HG03575 (cell line): Measurements from ENCODE around the gene OPN3.

Experiments used
- ATAC-seq: cut with Tn5 transposase; IDR thresholded peaks from one replicate; pipeline ENCODE4 v1.9.1; 2021; ENCODE audit not compliant: unreplicated experiment, insufficient number of reproducible peaks, low FRiP score; ENCODE audit errors: extremely low read depth

The OPN3 gene

DNA sequence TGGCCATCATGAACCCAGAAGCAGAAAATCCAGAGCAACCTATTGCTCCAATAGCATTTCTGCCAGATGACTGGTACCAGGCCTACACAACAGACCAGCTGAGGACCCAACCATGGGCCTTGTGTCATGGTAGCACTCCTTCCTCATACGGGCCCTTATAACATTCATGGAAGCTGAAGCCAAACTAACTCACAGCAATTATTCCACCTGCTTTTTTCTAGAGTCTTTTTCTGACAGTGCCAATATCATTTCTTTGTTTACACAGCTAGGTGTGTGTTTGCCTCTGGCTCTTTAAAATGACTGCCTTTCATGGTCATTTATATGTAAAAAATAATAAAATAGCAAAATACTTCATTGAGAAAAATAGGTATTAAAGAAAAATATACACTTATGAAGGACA lies 8.0 kb upstream of the OPN3 start:
- ATAC-seq: no peak

DNA sequence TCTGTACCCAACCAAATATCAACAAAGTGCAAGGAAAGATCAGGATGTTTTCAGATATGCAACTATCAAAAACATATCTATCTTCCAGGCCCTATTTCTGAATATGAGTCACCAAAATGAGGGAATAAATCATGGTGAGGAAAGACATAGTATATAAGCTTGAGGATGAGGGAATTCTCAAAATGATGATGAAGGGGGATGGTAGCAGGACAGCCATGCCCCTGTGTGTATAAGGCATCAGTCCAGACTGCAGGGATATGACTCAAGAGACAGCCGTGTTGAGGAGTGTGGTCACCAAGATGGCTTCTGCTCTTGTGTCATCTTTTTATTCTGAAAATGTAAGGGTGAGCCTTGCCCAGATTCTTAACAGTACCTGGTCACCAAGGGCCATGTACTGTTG lies 7.5 kb upstream of the OPN3 start:
- no peak for ATAC-seq

DNA sequence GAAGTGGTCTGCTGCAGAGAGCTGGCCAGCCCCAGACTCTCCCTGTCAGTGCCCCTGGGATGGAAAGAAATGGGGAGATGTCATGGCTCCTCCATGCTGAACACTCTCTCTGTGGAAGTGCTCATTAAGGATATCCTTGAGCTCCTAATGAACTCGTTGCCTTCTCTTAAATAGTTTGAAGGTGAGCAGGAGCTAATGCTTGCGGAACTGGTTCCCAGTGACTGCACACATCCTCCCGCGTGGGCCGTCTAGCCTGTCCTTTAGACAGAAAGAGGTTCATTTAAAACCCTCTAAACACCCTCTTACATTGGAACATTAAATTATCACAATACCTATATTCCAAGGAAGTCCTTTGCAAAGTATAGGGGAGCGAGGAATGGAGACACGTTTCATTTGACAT lies 6.0 kb upstream of the OPN3 start:
- no peak for ATAC-seq

DNA sequence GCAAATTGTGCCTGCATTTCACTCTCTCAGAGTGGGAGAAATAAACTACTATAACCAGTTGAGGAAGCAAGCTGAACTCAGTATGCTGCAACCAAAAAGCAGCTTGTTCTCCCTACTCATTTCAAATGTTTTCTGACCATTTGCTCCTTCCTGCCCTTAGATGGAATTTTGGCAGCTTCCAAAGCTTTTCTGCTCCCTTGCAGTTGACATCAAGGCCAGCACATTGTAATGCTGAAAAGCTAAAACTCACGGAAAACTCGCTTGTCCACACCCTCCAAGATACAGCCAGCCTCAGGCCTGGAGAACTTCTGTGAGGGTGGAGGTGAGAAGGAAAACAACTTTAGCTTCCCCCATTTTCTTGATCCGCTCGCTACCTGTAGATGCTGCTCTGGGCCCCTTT lies 5.0 kb upstream of the OPN3 start:
- no peak for ATAC-seq

DNA sequence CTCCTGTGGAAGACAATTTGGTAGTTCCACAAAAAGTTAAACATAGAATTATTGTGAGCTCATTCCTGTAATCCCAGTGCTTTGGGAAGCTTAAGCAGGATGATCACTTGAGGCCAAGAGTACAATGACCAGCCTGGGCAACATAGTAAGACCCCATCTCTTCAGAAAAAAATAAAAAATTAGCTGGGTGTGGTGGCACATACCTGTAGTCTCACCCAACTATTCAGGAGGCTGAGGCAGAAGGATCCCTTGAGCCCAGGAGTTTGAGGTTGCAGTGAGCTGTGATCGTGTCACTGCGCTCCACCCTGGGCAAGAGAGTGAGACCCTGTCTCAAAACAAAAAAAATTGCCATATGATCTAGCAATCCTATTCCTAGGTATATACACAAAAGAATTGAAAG lies 4.1 kb upstream of the OPN3 start:
- no peak for ATAC-seq

DNA sequence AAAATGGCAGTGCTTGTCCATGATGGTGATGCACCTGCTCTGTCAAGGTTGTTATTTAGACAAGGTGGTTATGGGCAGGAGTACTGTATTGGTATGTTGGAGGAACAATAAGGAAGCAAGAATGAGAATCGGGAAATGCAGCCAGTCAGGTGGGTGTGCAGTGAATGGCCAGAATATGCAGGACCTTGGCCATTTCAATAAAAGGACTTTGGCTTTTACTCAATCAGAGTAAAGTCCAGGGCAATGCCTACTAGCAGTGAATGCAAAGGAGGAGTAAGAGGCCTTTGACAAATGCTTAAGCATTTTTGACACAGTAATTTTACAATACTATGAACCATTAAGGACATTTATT lies 2.4 kb upstream of the OPN3 start:
- ATAC-seq: no peak

DNA sequence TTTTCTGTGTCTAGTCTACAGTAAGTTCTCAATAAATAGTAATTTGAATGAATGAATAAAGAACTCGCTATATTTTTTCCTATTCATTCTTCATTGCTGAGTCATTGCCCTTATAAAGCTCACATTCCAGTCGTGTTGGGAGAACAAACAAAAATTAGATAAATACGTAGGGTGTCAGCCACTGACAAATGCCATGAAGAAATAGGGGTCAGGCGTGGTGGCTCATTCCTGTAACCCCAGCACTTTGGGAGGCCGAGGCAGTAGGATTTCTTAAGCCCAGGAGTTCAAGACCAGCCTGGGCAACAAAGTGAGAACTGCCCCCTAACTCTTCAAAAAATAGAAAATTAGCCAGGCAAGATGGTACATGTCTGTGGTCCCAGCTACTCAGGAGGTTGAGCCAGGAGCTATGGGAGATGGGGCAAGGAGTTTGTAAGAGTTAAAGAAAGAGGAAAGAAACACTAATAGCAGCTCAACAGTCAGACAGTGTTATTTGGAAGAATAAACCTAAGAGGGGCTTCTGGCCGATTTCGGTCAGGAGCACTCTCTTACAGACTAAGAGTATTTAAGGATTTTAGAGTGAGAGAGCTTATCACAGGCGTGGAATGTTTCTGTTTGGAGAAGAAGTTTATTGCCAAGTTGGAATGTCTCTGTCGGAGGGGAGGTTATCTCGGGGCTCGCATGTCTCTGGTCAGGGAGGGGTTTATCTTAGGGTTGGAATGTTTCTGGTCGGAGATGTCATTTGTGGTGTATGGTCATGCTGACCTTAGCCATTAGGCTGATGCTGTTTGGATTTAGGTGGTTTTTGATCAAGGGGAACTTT lies 1.8 kb upstream of the OPN3 start:
- no peak for ATAC-seq

DNA sequence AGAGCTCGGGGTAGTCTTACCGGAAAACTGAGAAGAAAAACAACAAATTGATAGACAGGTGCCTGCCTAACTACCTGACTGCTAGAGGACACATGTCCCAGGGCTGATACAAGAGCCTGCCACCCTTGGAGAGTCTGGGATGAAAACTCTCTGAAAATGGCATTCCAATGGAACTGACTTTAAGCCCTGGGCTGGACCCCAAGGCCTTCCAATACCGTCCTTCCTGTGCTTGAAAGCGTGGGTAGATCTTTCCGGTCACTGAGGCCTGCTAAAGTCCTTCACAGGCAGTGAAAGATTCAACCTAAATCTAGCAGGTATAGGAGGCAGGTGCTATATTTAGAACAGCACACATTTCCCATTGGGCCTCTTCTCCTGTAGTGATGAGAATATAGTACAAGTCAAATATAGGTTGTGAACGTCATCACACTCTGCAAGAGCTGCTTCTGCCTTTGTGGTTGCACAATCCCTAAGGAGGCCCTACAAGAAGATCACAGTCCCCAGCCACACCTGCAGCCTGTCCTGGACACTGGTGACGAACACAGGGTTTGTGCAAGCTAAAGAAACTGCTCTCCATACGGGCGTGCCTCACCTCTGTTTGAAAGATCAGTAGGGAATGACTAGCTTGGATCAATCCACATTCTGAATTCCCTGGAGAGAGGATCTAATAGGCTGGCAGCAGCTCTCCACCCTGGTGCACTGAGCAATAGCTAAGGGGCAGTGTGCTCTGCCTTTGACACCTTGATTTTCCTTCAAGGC lies 876 bp upstream of the OPN3 start:
- no peak for ATAC-seq

DNA sequence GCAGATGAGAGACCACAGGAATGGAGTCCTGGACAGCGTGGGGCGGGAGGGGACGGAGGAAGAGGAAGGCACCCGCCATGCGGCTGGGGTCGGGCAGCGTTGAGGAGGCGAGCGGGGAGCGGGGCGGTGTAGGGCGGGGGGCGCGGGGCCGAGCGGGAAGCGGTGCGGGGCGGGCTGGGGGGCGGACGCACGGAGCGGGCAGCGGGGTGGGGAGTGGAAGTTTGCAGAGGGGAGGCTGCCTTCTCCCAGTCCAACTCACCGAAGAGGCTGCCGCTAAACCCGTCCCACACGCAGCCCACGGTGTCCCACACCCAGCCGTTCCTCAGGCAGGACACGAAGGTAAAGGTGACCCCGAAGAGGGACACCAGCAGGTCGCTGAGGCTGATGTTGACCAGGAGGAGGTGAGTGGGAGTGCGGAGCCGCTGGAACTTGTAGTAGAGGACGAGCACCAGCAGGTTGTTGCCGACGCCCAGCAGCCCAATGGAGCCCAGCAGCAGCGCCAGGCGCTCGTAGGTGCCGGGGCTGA lies 483 bp downstream of the OPN3 start:
- peak; percentile 18 for ATAC-seq

DNA sequence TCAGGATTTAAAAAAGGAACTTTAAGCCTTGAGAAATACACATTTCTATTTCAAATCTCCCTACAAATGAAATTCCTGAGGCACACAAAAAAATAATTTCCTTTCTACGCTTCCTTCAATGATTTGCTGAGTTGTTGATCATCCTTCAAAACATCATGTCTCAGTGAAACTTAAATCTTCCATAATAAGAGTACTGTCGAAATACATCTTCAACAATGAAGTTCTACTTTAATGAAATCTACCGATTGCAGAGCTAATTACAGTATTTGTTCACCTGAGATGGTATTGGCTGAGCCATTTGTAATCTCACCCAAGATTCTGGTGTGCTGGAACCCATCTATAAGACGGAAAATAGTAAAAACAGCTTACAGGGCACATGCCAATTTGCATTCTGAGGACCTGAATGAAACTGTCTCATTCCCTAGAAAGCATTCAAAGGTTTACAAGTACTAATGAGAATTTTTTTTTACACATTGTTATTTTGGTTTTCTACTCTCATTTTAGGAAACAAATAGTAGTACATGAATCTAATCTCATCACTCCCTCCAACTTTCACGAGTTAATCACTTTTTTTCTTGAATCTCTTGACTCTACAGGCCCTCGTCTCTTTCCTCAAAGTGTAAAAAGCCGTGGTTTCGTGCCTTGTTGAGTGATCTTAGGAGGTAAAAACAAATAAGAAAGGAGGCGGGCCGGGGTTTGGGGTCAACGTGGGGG lies 1.1 kb downstream of the OPN3 start:
- ATAC-seq: no peak

DNA sequence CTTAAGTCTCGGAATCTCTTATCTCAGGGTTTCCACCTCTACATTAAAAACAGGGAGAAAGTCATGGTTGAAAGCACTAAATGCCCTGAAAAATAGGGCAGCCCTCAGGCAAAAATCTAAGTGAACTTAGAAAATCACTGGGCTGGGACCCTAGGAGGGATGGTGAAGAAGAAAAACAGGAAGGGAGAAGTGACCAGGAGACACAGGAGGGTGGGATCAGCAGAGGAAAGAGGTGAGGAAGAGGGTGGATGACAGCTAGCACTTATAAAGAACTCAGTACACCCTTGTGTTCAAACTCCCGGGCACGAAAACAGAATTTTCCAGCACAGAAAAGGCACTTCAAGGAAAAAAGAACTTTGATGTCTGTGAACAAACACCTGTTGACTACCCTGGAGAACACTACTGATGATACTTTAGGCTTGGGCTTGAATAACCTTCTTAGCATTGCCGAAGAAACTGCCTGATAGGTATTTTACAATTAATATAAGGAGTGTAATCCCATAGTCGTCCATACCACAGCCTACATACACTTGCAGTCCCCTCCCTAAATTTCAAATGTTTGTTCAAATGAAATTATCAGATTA lies 2.0 kb downstream of the OPN3 start:
- no peak for ATAC-seq

DNA sequence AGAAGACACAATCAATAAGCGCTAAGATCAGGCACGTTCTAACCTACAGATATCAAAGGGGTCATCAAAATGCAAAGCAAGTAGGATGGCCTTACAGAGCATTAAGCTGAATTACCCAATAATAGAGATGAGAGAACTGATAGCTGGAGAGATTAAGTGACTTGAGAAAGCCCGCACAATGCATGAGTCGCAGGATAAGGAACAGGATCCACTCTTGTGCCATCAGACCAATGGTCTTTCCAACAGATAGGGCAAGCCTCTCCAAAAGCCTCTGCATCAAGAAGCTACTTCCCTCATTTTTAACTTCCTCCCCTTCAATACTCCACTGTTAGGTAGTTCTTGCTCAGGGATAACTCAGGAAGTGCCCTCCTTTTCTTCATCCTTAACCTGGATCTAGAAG lies 2.6 kb downstream of the OPN3 start:
- no peak for ATAC-seq

DNA sequence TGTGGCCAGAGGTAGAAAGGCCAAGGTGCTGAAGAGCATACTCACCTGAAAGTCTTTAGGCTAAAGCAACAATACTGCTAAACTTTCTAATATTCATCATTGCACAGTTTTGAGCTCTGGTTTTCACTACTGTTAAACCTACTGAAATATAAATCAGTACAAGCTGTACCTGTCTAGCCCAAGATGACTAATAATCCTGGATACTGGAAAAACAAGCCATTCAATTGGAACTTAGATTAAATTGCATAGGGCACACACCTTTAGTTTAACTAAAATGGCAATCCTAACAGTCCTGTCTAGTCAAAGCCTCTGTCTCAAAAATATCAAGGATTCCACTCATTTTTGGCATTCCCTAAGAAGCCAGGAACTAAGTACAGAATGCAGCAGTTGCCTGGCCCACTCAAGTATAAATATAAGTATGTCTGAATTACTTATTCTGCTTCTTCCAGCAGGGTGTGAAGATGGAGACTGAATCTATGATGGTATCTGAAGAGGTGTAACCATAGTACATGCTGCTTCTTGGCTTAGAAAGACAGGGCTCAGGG lies 3.1 kb downstream of the OPN3 start:
- no peak for ATAC-seq

DNA sequence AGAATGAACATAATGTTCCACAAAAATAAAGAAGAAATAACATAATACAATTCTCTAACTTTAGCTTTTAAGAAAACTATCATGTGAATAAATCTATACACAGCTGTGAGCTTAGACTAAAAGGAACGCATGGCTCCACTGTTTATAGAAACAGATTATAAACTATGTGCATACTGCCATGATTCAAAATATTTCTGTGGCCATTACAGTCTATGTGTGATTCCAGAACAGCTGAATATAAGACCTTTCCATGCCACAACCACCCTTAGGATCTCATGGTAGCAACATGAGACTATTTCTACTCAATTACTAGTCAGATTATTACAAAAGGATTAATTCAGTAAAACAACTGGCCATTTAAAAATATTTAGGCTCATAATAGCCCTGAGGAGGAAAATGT lies 3.9 kb downstream of the OPN3 start:
- ATAC-seq: no peak

DNA sequence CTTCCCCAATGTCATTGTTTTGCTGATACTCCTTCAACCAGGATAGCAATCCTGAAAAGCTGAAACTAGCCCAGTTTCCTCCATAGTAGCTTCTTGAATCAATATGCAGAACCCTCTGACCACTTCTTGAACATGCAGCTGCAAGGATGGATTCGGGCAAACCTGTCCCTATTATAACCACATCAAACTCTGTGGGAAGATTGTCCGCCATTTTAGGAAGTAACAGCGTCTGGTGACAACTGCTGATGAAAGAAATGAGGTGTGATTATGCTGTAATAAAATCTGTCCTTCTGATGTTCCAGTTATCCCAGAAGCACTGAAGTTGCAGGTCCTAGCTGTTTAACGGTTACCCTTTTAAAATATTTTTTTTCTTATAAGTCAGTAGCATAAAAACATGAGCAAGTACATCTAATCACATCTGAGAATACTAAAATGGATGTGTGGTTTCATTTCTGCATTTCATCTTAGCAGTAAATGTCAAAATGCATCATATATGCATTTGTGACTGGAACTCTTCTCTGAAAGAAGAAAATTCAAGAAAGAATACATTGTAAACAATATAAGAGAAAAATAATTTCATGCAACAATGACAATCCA lies 4.5 kb downstream of the OPN3 start:
- no peak for ATAC-seq

DNA sequence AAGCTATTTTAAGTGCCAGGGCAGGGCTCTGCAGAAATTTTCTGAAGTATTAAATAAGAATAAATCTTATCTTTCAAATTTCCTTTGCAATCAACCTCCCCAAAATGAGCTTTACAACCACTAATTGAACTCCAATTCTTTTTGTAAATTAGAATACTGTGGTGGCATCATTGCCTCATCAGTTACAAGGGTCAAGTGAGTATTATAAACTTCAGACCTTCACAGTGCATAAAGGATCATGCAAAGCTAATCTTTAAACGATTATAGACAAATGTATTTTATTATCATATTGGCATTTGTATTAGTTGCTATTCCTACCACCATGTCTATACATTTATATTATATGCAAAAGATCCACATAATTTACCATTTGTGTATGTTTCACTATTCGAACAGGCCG lies 7.2 kb downstream of the OPN3 start:
- no peak for ATAC-seq

DNA sequence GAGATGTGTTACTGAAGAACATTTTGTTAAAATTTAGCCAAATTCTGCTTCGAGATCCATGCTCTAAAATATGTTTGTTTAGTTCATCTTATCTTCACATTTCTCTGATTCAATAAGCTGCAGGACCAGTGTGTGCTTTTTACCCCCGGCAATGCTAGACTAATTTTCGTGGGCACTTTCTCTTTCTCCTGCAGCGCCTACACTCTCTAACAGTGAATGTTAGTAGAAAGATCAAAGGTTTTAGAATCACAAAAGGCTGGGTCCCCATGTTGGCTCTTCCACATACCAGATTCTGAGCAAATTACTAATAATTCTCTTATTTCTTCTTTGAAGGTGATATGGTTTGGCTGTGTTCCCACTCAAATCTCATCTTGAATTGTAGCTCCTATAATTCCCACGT lies 8.5 kb downstream of the OPN3 start:
- no peak for ATAC-seq

DNA sequence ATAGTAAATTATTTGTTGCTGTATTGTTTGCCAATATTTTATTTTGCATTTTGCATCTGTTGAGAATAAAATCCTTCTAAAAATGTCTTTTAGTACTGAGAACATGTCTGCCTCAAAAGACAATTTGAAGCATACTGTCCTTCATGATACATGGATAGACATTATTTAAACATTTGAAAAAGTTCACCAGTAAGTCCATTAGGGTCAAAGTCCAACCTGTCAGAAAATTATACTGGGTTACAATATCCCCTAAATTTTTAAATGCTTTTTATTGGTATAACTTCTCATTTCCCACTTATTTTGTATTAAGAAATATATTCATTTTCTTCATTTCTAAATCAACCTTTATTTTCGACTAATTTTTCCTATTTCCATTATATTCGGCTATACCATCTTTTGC lies 9.3 kb downstream of the OPN3 start:
- no peak for ATAC-seq

DNA sequence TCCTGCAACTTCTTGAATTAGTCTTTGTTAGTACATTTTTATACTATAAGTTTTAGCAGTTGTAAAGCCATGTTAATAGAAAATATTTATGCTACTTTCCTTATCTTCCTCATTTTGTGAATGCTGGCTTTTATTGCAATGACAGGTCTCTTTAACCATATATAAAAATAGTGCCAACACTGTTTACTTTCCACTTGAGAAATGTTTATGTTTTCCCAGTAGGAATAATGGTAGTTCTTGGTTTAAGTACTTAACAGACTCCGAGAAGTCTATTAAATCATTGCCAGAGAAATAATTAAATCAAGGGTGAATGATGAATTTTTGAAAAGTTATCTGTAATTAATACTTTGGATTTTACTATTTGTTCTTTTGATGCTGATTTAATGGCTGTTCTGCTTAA lies 9.7 kb downstream of the OPN3 start:
- no peak for ATAC-seq
